ENCODE results near the gene DNAAF5. TPM values are rescaled to one million over a fixed set of nuclear protein-coding genes. Genes with fewer than 3 reads are reported as not detected.

The DNAAF5 gene
- total and polyA plus RNA-seq, 2 of the 4 experiments (the other 2 are of a cell fraction), result 12.4 to 32.6 TPM

DNA sequence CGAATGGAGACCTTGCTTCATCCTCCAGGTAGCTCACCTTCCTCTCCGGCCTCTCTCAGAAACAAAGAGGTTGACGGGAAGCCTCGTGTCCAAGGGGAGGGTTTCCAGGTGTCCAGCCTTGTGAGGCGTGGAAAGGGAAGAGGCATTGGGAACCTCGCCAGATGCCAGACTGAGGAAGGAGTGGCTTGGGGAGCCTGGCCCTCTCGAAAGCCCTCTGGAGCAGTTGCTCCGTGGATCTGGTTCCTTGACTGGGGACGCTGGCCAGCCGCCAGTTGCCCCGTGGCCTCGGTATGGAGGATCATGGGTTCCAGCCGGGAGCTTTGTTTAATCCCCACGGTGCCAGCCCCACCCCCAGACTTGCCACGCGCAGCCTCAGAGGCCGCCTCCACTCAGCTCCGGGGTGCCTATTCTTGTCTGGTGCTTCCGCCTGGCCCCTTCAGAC, 75.5 kb downstream of the DNAAF5 start:
- no peak overlapping the region for H2AK9ac ChIP-seq (replicated peaks; ENCODE audit: low read depth, low read length, poor library complexity)
- H3K4me3 ChIP-seq (ENCODE audit: insufficient read depth, low read depth, low read length), result no peak overlapping the region
- H3K4me2 ChIP-seq (ENCODE audit: low read depth, low read length), result no peak overlapping the region
- DNase-seq (no peak), ATAC-seq (ENCODE audit: low read depth) (no peak; the same call in 1 of the 2 replicates)
- H3K79me1 ChIP-seq (ENCODE audit: low read depth in 1 of 2, low read length in 2 of 2), result no peaks in the 10 kb centered on the region
- no peaks in the 10 kb centered on the region; the same call in 1 of the 2 replicates for H3K9me1 ChIP-seq (ENCODE audit: insufficient read depth, low read length)
- no peak overlapping the region for H2BK5ac ChIP-seq (ENCODE audit: low read depth, low read length, poor library complexity, severe bottlenecking)
- H2BK20ac ChIP-seq (ENCODE audit: low read depth, low read length), result no peak overlapping the region
- no peak overlapping the region for H3K9ac ChIP-seq (ENCODE audit: low read depth, low read length)
- H3K4ac ChIP-seq (ENCODE audit: low read depth, low read length), result peak overlapping the region; percentile 47; the same call in 1 of the 2 replicates
- peak overlapping the region in 1 of 2 experiments; percentile 8; a peak in 1 of 4 replicates for H4K8ac ChIP-seq (ENCODE audit: low read depth in 2 of 2, low read length in 2 of 2)
- H3K23ac ChIP-seq (ENCODE audit: low read depth, low read length), result no peak overlapping the region
- H2AFZ ChIP-seq (replicated peaks; ENCODE audit: low read length, poor library complexity), result peak overlapping the region; percentile 79
- H3K27ac ChIP-seq (ENCODE audit: insufficient read depth, low read length), result no peak overlapping the region
- no peak overlapping the region for H2BK15ac ChIP-seq (ENCODE audit: low read depth, low read length)
- no peaks in the 10 kb centered on the region for H3K9me3 ChIP-seq (ENCODE audit: control insufficient read depth, insufficient read depth, low read length)
- no peak overlapping the region for H3K56ac ChIP-seq (ENCODE audit: extremely low read depth, insufficient read depth, low read length)
- H2BK120ac ChIP-seq (ENCODE audit: low read depth, low read length), result peak overlapping the region; percentile 14
- BruUV-seq (replicated peaks), result no TSS peak
- H3K4me1 ChIP-seq (ENCODE audit: control insufficient read depth, insufficient read depth, low read length), result peaks cover 3% of the 10 kb centered on the region; the same call in 1 of the 2 replicates
- ChIA-PET CTCF (no interaction called here), POLR2A (ENCODE audit: unreplicated experiment) (no interaction called here)
- H4K5ac ChIP-seq (ENCODE audit: low read depth, low read length), result peak overlapping the region; percentile 12
- no peak overlapping the region for H4K91ac ChIP-seq (ENCODE audit: insufficient read depth, low read depth, low read length)
- no peaks in the 10 kb centered on the region for H3K36me3 ChIP-seq (ENCODE audit: control insufficient read depth, insufficient read depth, low read length)
- no peaks in the 10 kb centered on the region for H4K20me1 ChIP-seq (ENCODE audit: insufficient read depth, low read length)
- H3K27me3 ChIP-seq (ENCODE audit: control insufficient read depth, insufficient read depth, low read length), result no peaks in the 10 kb centered on the region
- TF ChIP-seq MXI1 (IDR thresholded peaks at IDR 0.05; ENCODE audit: borderline replicate concordance, low read depth, low read length), result no peak
- TF ChIP-seq CHD1 (IDR thresholded peaks at IDR 0.05; ENCODE audit: low read depth, low read length), result no peak
- TF ChIP-seq FOS (IDR thresholded peaks at IDR 0.05; ENCODE audit: low read depth, low read length), result no peak
- TF ChIP-seq RFX5 (IDR thresholded peaks at IDR 0.05; ENCODE audit: low read depth, low read length), result no peak
- TF ChIP-seq CEBPB (IDR thresholded peaks at IDR 0.05; ENCODE audit: low read depth, low read length), result no peak
- TF ChIP-seq, protein P1, sequence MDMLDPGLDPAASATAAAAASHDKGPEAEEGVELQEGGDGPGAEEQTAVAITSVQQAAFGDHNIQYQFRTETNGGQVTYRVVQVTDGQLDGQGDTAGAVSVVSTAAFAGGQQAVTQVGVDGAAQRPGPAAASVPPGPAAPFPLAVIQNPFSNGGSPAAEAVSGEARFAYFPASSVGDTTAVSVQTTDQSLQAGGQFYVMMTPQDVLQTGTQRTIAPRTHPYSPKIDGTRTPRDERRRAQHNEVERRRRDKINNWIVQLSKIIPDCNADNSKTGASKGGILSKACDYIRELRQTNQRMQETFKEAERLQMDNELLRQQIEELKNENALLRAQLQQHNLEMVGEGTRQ (IDR thresholded peaks at IDR 0.05; ENCODE audit: low read depth, low read length), result no peak
- no peak for TF ChIP-seq SMC3 (IDR thresholded peaks at IDR 0.05; ENCODE audit: low read depth, low read length)
- no peak for TF ChIP-seq MAFK (IDR thresholded peaks at IDR 0.05; ENCODE audit: low read depth, low read length)
- TF ChIP-seq, protein P2, sequence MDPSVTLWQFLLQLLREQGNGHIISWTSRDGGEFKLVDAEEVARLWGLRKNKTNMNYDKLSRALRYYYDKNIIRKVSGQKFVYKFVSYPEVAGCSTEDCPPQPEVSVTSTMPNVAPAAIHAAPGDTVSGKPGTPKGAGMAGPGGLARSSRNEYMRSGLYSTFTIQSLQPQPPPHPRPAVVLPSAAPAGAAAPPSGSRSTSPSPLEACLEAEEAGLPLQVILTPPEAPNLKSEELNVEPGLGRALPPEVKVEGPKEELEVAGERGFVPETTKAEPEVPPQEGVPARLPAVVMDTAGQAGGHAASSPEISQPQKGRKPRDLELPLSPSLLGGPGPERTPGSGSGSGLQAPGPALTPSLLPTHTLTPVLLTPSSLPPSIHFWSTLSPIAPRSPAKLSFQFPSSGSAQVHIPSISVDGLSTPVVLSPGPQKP (IDR thresholded peaks at IDR 0.05; ENCODE audit: borderline replicate concordance, low read depth, low read length), result no peak
- intact Hi-C loops (cut with micrococcal nuclease) (no loop called here), dilution Hi-C loops (cut with HindIII; ENCODE audit: low sequenced_read_pairs, unreplicated experiment) (no loop called here), in situ Hi-C loops (cut with MboI; ENCODE audit: low sequenced_read_pairs) (no loop called here)
- WGBS, 2 experiments (ENCODE audit: extremely low coverage in 2 of 2, insufficient read length in 1 of 2), result 20% methylated on average over 4 of the region's 19 CpGs; no CpG with 5 or more reads in 1 of the 2 experiments
- peak overlapping the region; percentile 24; the same call in 1 of the 2 replicates for H2AK5ac ChIP-seq (ENCODE audit: low read depth, low read length)
- no peak overlapping the region for H3K14ac ChIP-seq (replicated peaks; ENCODE audit: low read depth, low read length)
- no peak overlapping the region for H3K18ac ChIP-seq (ENCODE audit: low read depth, low read length)
